ENCODE data around the gene STIP1.
A peak's percentile ranks its signal among the peaks of the same experiment; 100 is the strongest.

The STIP1 gene

GRCh38 chr11:64163951-64164350 is 22.0 kb upstream of the STIP1 start:
- TF ChIP-seq TAF1 (IDR thresholded peaks at IDR 0.05; ENCODE audit: borderline replicate concordance, low read depth, low read length) (no peak), POLR2AphosphoS5 (IDR thresholded peaks at IDR 0.05; ENCODE audit: low read depth, low read length) (no peak), POLR2A (IDR thresholded peaks at IDR 0.05; ENCODE audit: low read depth, low read length) (no peak)
- FAIRE-seq, result no peak
- DNase-seq (ENCODE audit: insufficient read length), result no peak

- DNase-seq (ENCODE audit: insufficient read length), result no peak
- no peak for FAIRE-seq
- no peak for TF ChIP-seq POLR2AphosphoS5 (IDR thresholded peaks at IDR 0.05; ENCODE audit: low read depth, low read length)
- TF ChIP-seq TAF1 (IDR thresholded peaks at IDR 0.05; ENCODE audit: borderline replicate concordance, low read depth, low read length), result no peak
- TF ChIP-seq POLR2A (IDR thresholded peaks at IDR 0.05; ENCODE audit: low read depth, low read length), result no peak
Observed at GRCh38 chr11:64164392-64165312, 21.3 kb upstream of the STIP1 start.

GRCh38 chr11:64165481-64165841 is 20.5 kb upstream of the STIP1 start:
- DNase-seq (ENCODE audit: insufficient read length) (no peak), FAIRE-seq (no peak)
- TF ChIP-seq POLR2AphosphoS5 (IDR thresholded peaks at IDR 0.05; ENCODE audit: low read depth, low read length), result no peak

GRCh38 chr11:64165842-64166635 is 19.9 kb upstream of the STIP1 start, which contains the start of gene MACROD1:
Gene MACROD1 (minus strand): TSS chr11:64166113. CDS start chr11:64165994, 119 bp downstream.
- FAIRE-seq (peak; percentile 72), DNase-seq (ENCODE audit: insufficient read length) (peak; percentile 83)
- TF ChIP-seq TAF1 (IDR thresholded peaks at IDR 0.05; ENCODE audit: borderline replicate concordance, low read depth, low read length) (peak; percentile 41; the same call in 1 of the 2 replicates), POLR2A (IDR thresholded peaks at IDR 0.05; ENCODE audit: low read depth, low read length) (peak; percentile 70; the same call in 1 of the 2 replicates), POLR2AphosphoS5 (IDR thresholded peaks at IDR 0.05; ENCODE audit: low read depth, low read length) (no peak)

GRCh38 chr11:64170419-64170818 is 15.6 kb upstream of the STIP1 start:
- DNase-seq (ENCODE audit: insufficient read length) (no peak), FAIRE-seq (no peak)
- TF ChIP-seq TAF1 (IDR thresholded peaks at IDR 0.05; ENCODE audit: borderline replicate concordance, low read depth, low read length) (no peak), POLR2A (IDR thresholded peaks at IDR 0.05; ENCODE audit: low read depth, low read length) (no peak), POLR2AphosphoS5 (IDR thresholded peaks at IDR 0.05; ENCODE audit: low read depth, low read length) (no peak)

- TF ChIP-seq TAF1 (IDR thresholded peaks at IDR 0.05; ENCODE audit: borderline replicate concordance, low read depth, low read length) (no peak), POLR2A (IDR thresholded peaks at IDR 0.05; ENCODE audit: low read depth, low read length) (no peak), POLR2AphosphoS5 (IDR thresholded peaks at IDR 0.05; ENCODE audit: low read depth, low read length) (no peak)
- DNase-seq (ENCODE audit: insufficient read length), result no peak
- FAIRE-seq, result no peak
Observed at GRCh38 chr11:64173616-64174355, 12.2 kb upstream of the STIP1 start.

- FAIRE-seq, result no peak
- TF ChIP-seq POLR2AphosphoS5 (IDR thresholded peaks at IDR 0.05; ENCODE audit: low read depth, low read length) (no peak), TAF1 (IDR thresholded peaks at IDR 0.05; ENCODE audit: borderline replicate concordance, low read depth, low read length) (no peak), POLR2A (IDR thresholded peaks at IDR 0.05; ENCODE audit: low read depth, low read length) (no peak)
- no peak for DNase-seq (ENCODE audit: insufficient read length)
Observed at GRCh38 chr11:64176751-64177150, 9.2 kb upstream of the STIP1 start.

GRCh38 chr11:64178203-64178602 is 7.8 kb upstream of the STIP1 start:
- TF ChIP-seq TAF1 (IDR thresholded peaks at IDR 0.05; ENCODE audit: borderline replicate concordance, low read depth, low read length) (no peak), POLR2A (IDR thresholded peaks at IDR 0.05; ENCODE audit: low read depth, low read length) (no peak), POLR2AphosphoS5 (IDR thresholded peaks at IDR 0.05; ENCODE audit: low read depth, low read length) (no peak)
- FAIRE-seq (peak; percentile 40), DNase-seq (ENCODE audit: insufficient read length) (no peak)

GRCh38 chr11:64178951-64179639 is 6.9 kb upstream of the STIP1 start:
- DNase-seq (ENCODE audit: insufficient read length), result no peak
- FAIRE-seq, result no peak
- TF ChIP-seq POLR2AphosphoS5 (IDR thresholded peaks at IDR 0.05; ENCODE audit: low read depth, low read length) (no peak), POLR2A (IDR thresholded peaks at IDR 0.05; ENCODE audit: low read depth, low read length) (no peak), TAF1 (IDR thresholded peaks at IDR 0.05; ENCODE audit: borderline replicate concordance, low read depth, low read length) (no peak)

GRCh38 chr11:64180891-64181290 is 5.1 kb upstream of the STIP1 start:
- FAIRE-seq (no peak), DNase-seq (ENCODE audit: insufficient read length) (no peak)
- no peak for TF ChIP-seq POLR2AphosphoS5 (IDR thresholded peaks at IDR 0.05; ENCODE audit: low read depth, low read length)
